ENCODE measurements around the gene RXFP1.

The RXFP1 gene

DNA sequence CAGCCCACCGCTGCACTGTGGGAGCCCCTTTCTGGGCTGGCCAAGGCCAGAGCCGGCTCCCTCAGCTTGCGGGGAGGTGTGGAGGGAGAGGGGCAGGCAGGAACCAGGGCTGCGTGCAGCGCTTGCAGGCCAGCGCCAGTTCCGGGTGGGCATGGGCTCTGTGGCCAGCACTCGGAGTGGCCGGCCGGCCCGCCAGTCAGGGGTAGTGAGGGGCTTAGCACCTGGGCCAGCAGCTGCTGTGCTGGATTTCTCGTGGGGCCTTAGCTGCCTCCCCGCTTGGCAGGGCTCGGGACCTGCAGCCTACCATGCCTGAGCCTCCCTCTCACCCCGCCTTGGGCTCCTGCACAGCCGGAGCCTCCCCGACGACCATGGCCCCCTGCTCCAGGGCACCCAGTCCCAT, 45.2 kb downstream of the RXFP1 start:
- no peaks in the 10 kb centered on the region for H3K36me3 ChIP-seq (replicated peaks)
- no peak overlapping the region for H3K27ac ChIP-seq
- TF ChIP-seq, protein P1, sequence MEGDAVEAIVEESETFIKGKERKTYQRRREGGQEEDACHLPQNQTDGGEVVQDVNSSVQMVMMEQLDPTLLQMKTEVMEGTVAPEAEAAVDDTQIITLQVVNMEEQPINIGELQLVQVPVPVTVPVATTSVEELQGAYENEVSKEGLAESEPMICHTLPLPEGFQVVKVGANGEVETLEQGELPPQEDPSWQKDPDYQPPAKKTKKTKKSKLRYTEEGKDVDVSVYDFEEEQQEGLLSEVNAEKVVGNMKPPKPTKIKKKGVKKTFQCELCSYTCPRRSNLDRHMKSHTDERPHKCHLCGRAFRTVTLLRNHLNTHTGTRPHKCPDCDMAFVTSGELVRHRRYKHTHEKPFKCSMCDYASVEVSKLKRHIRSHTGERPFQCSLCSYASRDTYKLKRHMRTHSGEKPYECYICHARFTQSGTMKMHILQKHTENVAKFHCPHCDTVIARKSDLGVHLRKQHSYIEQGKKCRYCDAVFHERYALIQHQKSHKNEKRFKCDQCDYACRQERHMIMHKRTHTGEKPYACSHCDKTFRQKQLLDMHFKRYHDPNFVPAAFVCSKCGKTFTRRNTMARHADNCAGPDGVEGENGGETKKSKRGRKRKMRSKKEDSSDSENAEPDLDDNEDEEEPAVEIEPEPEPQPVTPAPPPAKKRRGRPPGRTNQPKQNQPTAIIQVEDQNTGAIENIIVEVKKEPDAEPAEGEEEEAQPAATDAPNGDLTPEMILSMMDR (IDR thresholded peaks at IDR 0.05; ENCODE audit: low read depth, low read length, missing control alignments): no peak
- in situ Hi-C loops (cut with HindIII; ENCODE audit: low pct_ligation_motif_present, low sequenced_read_pairs): no loop called here
- no peak for DNase-seq
- H3K4me3 ChIP-seq (ENCODE audit: low read depth, low read length): no peak overlapping the region
- H3K27me3 ChIP-seq (replicated peaks): no peaks in the 10 kb centered on the region

GRCh38 chr4:158571736-158572135, 50.1 kb downstream of the RXFP1 start:
- TF ChIP-seq, protein P1 (IDR thresholded peaks at IDR 0.05; ENCODE audit: low read depth, low read length, missing control alignments): no peak
- H3K27me3 ChIP-seq (replicated peaks): no peaks in the 10 kb centered on the region
- in situ Hi-C loops (cut with HindIII; ENCODE audit: low pct_ligation_motif_present, low sequenced_read_pairs): no loop called here
- no peak overlapping the region for H3K27ac ChIP-seq
- no peak overlapping the region for H3K4me3 ChIP-seq (ENCODE audit: low read depth, low read length)
- no peak for DNase-seq
- no peaks in the 10 kb centered on the region for H3K36me3 ChIP-seq (replicated peaks)

DNA sequence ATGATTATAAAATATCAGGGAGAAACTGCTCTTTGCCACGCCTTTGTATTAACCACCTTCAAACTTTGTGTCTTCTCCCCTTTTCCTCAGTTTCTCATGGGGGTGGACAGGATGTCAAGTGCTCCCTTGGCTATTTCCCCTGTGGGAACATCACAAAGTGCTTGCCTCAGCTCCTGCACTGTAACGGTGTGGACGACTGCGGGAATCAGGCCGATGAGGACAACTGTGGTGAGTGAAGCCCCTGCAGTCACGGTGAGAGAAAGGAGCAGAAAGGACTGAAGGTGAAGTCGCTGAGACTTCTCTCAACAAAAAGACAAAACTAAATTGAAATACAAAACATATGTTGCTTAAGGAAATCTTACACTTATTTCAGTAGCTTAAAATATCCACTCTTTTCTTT, 50.9 kb downstream of the RXFP1 start:
- Histone ChIP-seq H3K36me3 (replicated peaks) (no peaks in the 10 kb centered on the region), H3K4me3 (ENCODE audit: low read depth, low read length) (no peak overlapping the region), H3K27me3 (replicated peaks) (no peaks in the 10 kb centered on the region), H3K27ac (no peak overlapping the region)
- no peak for DNase-seq
- in situ Hi-C loops (cut with HindIII; ENCODE audit: low pct_ligation_motif_present, low sequenced_read_pairs): no loop called here
- TF ChIP-seq, protein P1 (IDR thresholded peaks at IDR 0.05; ENCODE audit: low read depth, low read length, missing control alignments): no peak

DNA sequence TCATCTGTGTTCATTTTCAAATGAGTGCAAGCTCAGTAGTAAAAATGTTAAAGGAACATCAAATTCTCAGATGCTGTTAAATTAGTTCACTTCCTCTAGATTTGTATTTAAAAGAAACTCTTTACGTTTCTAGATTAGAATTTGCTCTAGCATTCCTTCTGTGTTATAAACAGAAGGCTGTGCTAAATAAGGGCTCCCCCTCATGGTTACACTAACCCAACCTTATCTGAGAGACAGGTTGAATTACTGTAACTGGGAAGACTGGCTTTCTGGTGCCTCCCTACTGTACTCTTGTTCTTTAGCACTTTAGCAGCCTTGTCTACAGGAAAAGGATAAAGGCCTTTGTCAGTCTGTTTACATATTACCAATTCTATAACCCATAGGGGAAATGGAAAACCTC, 56.8 kb downstream of the RXFP1 start:
- Histone ChIP-seq H3K27ac (no peak overlapping the region), H3K4me3 (ENCODE audit: low read depth, low read length) (no peak overlapping the region), H3K27me3 (replicated peaks) (no peaks in the 10 kb centered on the region), H3K36me3 (replicated peaks) (no peaks in the 10 kb centered on the region)
- TF ChIP-seq, protein P1 (IDR thresholded peaks at IDR 0.05; ENCODE audit: low read depth, low read length, missing control alignments): peak; percentile 52
- in situ Hi-C loops (cut with HindIII; ENCODE audit: low pct_ligation_motif_present, low sequenced_read_pairs): no loop called here
- peak; percentile 32 for DNase-seq

DNA sequence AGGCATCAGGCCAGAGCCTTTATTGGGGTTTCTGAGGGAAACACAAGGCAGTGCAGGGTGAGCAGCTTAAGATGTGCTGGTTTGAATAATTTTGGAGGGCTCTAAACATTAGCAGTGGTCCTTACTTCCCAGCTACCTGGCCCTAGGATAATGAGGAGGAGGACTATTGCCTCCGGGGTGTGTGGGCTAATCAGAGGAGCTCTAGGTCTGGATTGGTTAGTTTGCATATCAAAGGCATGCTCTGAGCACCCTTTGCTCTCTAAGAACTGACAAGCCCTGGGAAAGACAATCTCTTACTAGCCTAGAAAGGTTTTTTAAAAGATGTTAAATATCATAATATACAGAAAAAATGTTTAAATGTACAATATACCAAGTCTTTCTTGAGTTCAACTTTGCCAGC, 58.4 kb downstream of the RXFP1 start:
- no peak for DNase-seq
- Histone ChIP-seq H3K27ac (no peak overlapping the region), H3K4me3 (ENCODE audit: low read depth, low read length) (no peak overlapping the region), H3K27me3 (replicated peaks) (no peaks in the 10 kb centered on the region), H3K36me3 (replicated peaks) (no peaks in the 10 kb centered on the region)
- in situ Hi-C loops (cut with HindIII; ENCODE audit: low pct_ligation_motif_present, low sequenced_read_pairs): no loop called here
- TF ChIP-seq, protein P1 (IDR thresholded peaks at IDR 0.05; ENCODE audit: low read depth, low read length, missing control alignments): no peak

DNA sequence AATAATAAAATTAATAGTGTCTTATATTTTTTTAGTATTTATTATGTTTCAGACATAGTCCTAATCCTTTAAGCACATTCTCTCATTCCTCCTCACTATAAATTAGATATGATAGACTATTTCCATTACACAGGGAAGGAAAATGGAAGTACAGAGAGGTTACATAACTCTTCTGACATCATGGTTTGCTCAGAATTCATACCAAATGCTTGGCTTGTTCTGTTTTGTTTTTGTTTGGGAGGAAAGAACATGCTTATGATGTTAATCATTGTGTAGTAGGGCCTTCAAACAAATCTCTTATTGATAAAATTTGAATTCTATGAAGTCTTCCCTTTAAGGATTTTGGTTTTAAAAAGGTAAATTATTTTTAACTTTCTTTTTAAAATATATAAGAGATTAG, 59.5 kb downstream of the RXFP1 start:
- in situ Hi-C loops (cut with HindIII; ENCODE audit: low pct_ligation_motif_present, low sequenced_read_pairs): no loop called here
- TF ChIP-seq, protein P1 (IDR thresholded peaks at IDR 0.05; ENCODE audit: low read depth, low read length, missing control alignments): no peak
- no peaks in the 10 kb centered on the region for H3K27me3 ChIP-seq (replicated peaks)
- no peaks in the 10 kb centered on the region for H3K36me3 ChIP-seq (replicated peaks)
- H3K4me3 ChIP-seq (ENCODE audit: low read depth, low read length): no peak overlapping the region
- H3K27ac ChIP-seq: no peak overlapping the region
- peak; percentile 6 for DNase-seq

Measured in brain microvascular endothelial cell (primary cell).